ENCODE measurements around the gene PPHLN1.
"Not testable (repeated sequence)": the region's sequence is repeated elsewhere in the genome, so short reads cannot be mapped to it uniquely, and the experiment has no call there.

PPHLN1 gene

GRCh38 chr12:42320796-42321195 is 5.2 kb upstream of the PPHLN1 start:
- no peak for DNase-seq (ENCODE audit: low read depth in 2 of 2, low spot score in 1 of 2)

GRCh38 chr12:42322567-42322966 is 3.4 kb upstream of the PPHLN1 start:
- no peak for DNase-seq (ENCODE audit: low read depth in 2 of 2, low spot score in 1 of 2)

GRCh38 chr12:42323856-42324255 is 2.1 kb upstream of the PPHLN1 start:
- no peak for DNase-seq (ENCODE audit: low read depth in 2 of 2, low spot score in 1 of 2)

GRCh38 chr12:42325326-42325652 is 678 bp upstream of the PPHLN1 start:
- DNase-seq (ENCODE audit: low read depth in 2 of 2, low spot score in 1 of 2) = no peak

- DNase-seq (ENCODE audit: low read depth in 2 of 2, low spot score in 1 of 2) = no peak
These were observed 717 bp downstream of the PPHLN1 start for GRCh38 chr12:42326541-42327226.

- DNase-seq (ENCODE audit: low read depth in 2 of 2, low spot score in 1 of 2) = no peak
These were observed 1.2 kb downstream of the PPHLN1 start for GRCh38 chr12:42327227-42327590.

- not testable (repeated sequence) for DNase-seq (ENCODE audit: low read depth in 2 of 2, low spot score in 1 of 2)
These were observed 4.1 kb downstream of the PPHLN1 start for GRCh38 chr12:42330097-42330496.

GRCh38 chr12:42332301-42333285 is 6.6 kb downstream of the PPHLN1 start:
- no peak for DNase-seq (ENCODE audit: low read depth in 2 of 2, low spot score in 1 of 2)

GRCh38 chr12:42336286-42336685 is 10.3 kb downstream of the PPHLN1 start:
- no peak for DNase-seq (ENCODE audit: low read depth in 2 of 2, low spot score in 1 of 2)

- DNase-seq (ENCODE audit: low read depth in 2 of 2, low spot score in 1 of 2) = no peak
These were observed 12.3 kb downstream of the PPHLN1 start for GRCh38 chr12:42338280-42338679.

- DNase-seq (ENCODE audit: low read depth in 2 of 2, low spot score in 1 of 2) = no peak
These were observed 16.1 kb downstream of the PPHLN1 start for GRCh38 chr12:42342028-42342427.

- no peak for DNase-seq (ENCODE audit: low read depth in 2 of 2, low spot score in 1 of 2)
These were observed 17.8 kb downstream of the PPHLN1 start for GRCh38 chr12:42343721-42344120.

GRCh38 chr12:42346403-42347002 is 20.5 kb downstream of the PPHLN1 start:
- no peak for DNase-seq (ENCODE audit: low read depth in 2 of 2, low spot score in 1 of 2)

GRCh38 chr12:42349119-42350020 is 23.4 kb downstream of the PPHLN1 start:
- DNase-seq (ENCODE audit: low read depth in 2 of 2, low spot score in 1 of 2) = not testable (repeated sequence)

- DNase-seq (ENCODE audit: low read depth in 2 of 2, low spot score in 1 of 2) = not testable (repeated sequence)
These were observed 24.0 kb downstream of the PPHLN1 start for GRCh38 chr12:42350021-42350407.

GRCh38 chr12:42356344-42356743 is 30.4 kb downstream of the PPHLN1 start:
- DNase-seq (ENCODE audit: low read depth in 2 of 2, low spot score in 1 of 2) = no peak

GRCh38 chr12:42360747-42361403 is 34.9 kb downstream of the PPHLN1 start:
- DNase-seq (ENCODE audit: low read depth in 2 of 2, low spot score in 1 of 2) = no peak

GRCh38 chr12:42361909-42362646 is 36.1 kb downstream of the PPHLN1 start:
- DNase-seq (ENCODE audit: low read depth in 2 of 2, low spot score in 1 of 2) = no peak

- no peak for DNase-seq (ENCODE audit: low read depth in 2 of 2, low spot score in 1 of 2)
These were observed 36.8 kb downstream of the PPHLN1 start for GRCh38 chr12:42362647-42363260.
